ENCODE measurements around the gene SYS1.
A peak's percentile ranks its signal among the peaks of the same experiment; 100 is the strongest.

SYS1 gene

DNA sequence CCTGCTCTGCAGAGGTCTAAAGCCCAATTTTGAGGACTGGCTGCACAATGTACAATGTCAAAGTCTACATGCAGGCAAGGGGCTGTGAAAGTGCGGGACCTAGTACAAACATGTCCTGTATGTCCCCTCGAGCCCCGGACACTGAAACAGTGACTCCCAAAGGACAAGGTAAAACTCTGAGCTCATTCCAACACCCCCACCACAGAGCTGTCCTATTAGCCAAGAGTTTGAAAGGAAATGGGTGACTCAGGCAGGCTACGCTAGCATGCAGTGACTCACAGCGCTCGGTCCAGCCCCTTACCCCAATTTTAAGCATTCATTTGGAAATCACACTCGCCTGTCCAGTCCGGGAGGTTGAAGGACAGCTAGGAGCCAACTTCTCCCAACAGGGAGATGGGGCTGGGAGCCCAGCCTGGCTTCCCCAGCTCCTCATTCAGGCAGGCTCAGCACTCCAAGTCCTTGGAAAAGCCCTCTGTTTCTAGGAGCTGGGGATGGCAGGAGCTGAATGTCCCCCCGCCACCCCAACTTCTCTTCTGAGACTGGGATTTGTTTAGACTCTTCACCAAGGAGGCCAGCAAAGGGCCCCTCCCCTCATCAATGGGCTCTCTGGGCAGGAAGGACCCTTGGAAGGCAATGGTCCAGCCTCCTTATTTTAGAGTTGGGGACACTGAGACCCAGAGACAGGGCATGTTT is 18.6 kb upstream of the SYS1 start:
- DNase-seq (ENCODE audit: low spot score): no peak
- TF ChIP-seq, protein P1, sequence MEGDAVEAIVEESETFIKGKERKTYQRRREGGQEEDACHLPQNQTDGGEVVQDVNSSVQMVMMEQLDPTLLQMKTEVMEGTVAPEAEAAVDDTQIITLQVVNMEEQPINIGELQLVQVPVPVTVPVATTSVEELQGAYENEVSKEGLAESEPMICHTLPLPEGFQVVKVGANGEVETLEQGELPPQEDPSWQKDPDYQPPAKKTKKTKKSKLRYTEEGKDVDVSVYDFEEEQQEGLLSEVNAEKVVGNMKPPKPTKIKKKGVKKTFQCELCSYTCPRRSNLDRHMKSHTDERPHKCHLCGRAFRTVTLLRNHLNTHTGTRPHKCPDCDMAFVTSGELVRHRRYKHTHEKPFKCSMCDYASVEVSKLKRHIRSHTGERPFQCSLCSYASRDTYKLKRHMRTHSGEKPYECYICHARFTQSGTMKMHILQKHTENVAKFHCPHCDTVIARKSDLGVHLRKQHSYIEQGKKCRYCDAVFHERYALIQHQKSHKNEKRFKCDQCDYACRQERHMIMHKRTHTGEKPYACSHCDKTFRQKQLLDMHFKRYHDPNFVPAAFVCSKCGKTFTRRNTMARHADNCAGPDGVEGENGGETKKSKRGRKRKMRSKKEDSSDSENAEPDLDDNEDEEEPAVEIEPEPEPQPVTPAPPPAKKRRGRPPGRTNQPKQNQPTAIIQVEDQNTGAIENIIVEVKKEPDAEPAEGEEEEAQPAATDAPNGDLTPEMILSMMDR (IDR thresholded peaks at IDR 0.05; ENCODE audit: extremely low read depth, missing control alignments): no peak

DNA sequence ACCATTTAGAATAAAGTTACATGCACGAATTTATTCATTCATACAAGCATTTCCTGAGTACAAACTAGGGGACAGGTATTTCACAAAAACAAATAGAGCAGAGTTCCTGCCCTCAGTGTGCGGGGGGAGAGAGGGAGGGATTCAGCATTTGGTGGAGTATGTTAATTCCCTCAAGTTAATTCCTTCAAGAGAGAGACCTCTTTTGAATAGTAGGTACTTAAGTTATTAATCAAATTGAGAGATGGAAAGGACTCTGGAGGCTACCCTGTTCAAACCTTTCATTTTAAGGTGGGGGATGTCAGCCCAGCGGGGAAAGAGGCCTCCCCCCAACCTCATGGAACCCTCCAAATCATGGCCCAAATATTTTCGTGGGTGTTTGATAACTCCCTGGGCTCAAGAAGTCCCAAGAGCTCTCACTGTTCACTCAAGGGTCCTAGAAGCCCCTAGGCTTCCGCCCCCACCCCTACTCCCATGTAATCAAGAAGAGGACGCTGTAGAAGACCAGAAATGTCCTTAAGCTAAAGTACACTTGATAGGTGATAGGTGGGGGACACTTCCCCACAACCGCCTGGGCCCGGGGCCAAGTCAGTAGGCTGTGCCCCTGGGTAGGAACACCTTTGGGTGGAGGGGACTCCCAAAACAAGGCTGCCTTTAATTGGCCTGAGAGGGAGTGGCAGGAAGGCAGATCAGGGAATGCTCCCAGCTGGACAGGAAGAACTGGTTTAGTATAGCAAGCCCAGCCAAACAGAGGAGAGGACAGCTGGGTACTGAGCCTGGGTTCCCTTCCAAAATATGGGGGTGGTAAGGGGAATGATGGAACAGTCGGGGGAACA is 17.6 kb upstream of the SYS1 start:
- TF ChIP-seq, protein P1 (IDR thresholded peaks at IDR 0.05; ENCODE audit: extremely low read depth, missing control alignments): no peak
- no peak for DNase-seq (ENCODE audit: low spot score)

DNA sequence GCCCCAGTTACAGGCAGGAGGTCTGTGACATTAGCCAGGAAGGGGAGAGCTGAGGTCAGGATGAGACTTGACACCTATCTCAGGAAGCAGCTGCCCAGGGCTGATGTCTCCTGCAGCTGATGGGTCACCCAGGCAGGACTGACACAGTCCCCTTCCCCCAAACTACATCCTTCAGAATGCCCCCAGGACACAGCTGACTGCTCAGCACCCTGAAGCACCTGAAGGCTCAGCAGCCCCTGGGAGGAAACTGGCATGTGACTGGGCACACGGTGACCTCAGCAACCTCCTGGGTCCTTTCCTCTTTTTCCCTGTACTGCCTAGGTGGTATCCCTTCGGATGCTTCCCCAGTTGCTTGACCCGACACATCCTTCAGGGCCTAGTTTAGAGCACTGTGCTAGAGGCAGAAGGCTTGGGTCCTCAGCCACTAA is 16.7 kb upstream of the SYS1 start:
- no peak for DNase-seq (ENCODE audit: low spot score)
- TF ChIP-seq, protein P1 (IDR thresholded peaks at IDR 0.05; ENCODE audit: extremely low read depth, missing control alignments): no peak

DNA sequence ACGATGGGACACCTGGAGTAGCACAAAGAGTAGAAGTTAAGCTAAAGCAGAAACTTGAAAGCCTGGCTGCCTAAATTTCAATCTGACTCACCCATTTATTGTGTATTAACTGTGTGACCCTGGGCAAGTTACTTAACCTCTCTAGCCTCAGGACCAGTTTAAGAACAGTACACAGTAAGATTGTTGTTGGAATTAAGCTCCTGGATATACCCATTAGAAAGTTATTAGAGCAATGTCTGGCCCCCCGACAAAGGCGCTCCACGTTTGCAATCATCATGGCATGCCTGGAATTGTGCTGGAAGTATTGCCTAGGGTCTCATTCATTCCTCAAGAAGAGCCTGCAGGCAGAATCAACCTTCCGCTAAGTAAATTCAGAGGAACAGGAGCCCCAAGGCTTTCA is 16.1 kb upstream of the SYS1 start:
- TF ChIP-seq, protein P1 (IDR thresholded peaks at IDR 0.05; ENCODE audit: extremely low read depth, missing control alignments): no peak
- DNase-seq (ENCODE audit: low spot score): no peak

DNA sequence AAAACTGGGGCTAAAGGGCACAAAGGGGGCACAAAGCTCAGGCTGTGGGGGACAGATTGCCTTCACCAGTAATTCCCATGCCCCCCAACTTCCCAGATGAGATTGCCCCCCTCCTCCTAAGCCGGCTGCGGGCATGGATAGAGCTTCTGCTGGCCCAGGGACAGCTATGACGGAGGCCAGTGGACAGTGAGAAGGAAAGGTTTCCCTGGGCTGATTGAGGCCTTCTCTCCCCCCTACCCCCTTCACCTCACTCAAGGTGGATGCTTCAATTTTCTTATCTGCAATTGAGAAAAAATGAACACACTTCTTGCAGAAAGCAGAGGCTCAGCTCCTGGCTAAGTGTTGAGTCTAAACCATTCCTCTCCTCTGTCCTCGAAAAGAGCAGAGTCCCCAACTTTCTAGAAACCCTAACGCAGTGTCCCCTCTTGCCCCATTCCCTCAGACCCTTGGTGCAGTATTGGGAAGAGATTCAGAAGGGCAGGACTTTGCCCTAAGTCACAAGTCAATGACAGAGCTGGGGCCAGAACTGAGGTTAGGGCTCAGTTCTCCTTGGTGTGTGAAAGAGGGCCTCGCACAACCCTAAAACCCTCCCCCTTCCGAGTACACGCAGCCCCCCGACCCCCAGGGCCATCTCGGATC is 15.5 kb upstream of the SYS1 start:
- peak; percentile 40 for DNase-seq (ENCODE audit: low spot score)
- TF ChIP-seq, protein P1 (IDR thresholded peaks at IDR 0.05; ENCODE audit: extremely low read depth, missing control alignments): no peak

DNA sequence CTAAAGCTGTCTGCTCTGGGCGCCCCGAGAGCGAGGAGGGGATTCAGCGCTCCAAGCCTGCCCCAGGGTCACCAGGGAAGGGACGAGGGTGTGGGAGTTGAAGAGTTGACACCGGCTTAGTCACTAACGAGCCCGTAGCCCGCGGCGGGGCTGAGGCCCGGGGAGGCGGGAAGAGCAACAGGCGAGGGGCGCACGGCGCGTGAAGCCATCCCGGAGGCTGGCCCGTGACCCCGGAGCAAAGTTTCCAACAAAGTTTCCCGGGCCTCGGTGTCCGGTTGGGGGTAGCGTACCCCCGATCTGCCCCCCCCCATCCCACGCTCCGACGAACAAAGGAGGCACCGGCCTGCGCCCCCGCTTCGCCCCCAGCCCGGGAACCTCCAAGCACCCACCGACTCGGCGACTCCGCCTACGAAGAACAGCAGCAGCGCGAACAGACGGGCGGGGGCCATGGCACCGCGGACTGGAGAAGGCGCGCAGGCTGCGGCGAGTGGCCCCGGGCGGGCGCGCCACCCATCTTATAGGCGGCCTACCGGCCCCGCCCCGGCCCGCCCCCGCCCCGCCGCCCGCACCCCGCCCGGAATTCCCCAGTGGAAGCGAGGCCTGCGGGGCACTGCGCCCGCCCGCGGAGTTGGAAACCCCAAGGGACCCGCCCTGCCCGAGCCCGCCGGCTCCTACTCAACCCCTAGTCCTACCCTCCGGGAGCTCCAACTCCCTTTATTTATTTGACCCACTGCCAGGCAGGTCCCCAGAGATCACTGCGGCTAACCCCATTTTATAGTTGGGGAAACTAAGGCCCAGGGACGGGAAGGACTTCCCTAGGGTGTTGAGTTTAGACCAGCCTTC is 14.8 kb upstream of the SYS1 start, which contains the start of gene SDC4:
Gene SDC4 (minus strand): TSS at position 489 of the 843 bp plus-strand sequence. CDS start 40 bp downstream, at position 449.
- no peak for DNase-seq (ENCODE audit: low spot score)

More for the DNA sequence above, 14.8 kb upstream of the SYS1 start, which contains the start of gene SDC4:
- TF ChIP-seq, protein P1 (IDR thresholded peaks at IDR 0.05; ENCODE audit: extremely low read depth, missing control alignments): no peak
